ENCODE results near the gene GOLGA3. TPM values are rescaled to one million over a fixed set of nuclear protein-coding genes. Genes with fewer than 3 reads are reported as not detected.

Gene GOLGA3
- total and polyA plus RNA-seq, 2 experiments from 2014 or later, result 10.3 to 57.8 TPM

- no peak overlapping the region for H3K4me2 ChIP-seq
- no peak for DNase-seq (ENCODE audit: low spot score)
- no peak overlapping the region for H3K4me3 Mint-ChIP-seq
- no peak for ATAC-seq
- 0 out of 2 replicates have a peak, but pooled peaks cover 20% of the 10 kb centered on the region for H3K36me3 ChIP-seq (ENCODE audit: insufficient read depth)
- H3K79me2 ChIP-seq (replicated peaks; ENCODE audit: insufficient read depth), result 0 out of 2 replicates have a peak, but pooled peaks cover under 1% of the 10 kb centered on the region
- H3K27ac ChIP-seq (ENCODE audit: low read depth), result no peak overlapping the region
- peaks cover 48% of the 10 kb centered on the region for H3K36me3 Mint-ChIP-seq (ENCODE audit: low read depth)
- H3K4me1 Mint-ChIP-seq, result no peaks in the 10 kb centered on the region
- H3K9me3 Mint-ChIP-seq, result no peaks in the 10 kb centered on the region
- H3K4me3 ChIP-seq, result no peak overlapping the region
- peak overlapping the region; percentile 45; the same call in 1 of the 2 replicates for H3K27ac Mint-ChIP-seq
- no peaks in the 10 kb centered on the region for H3K27me3 ChIP-seq (ENCODE audit: insufficient read depth)
- H3K27me3 Mint-ChIP-seq (ENCODE audit: insufficient read depth, low read depth, poor library complexity), result peaks cover 2% of the 10 kb centered on the region
- TF ChIP-seq JUNB (IDR thresholded peaks at IDR 0.05; ENCODE audit: unreplicated experiment), result no peak
- TF ChIP-seq, protein P1, sequence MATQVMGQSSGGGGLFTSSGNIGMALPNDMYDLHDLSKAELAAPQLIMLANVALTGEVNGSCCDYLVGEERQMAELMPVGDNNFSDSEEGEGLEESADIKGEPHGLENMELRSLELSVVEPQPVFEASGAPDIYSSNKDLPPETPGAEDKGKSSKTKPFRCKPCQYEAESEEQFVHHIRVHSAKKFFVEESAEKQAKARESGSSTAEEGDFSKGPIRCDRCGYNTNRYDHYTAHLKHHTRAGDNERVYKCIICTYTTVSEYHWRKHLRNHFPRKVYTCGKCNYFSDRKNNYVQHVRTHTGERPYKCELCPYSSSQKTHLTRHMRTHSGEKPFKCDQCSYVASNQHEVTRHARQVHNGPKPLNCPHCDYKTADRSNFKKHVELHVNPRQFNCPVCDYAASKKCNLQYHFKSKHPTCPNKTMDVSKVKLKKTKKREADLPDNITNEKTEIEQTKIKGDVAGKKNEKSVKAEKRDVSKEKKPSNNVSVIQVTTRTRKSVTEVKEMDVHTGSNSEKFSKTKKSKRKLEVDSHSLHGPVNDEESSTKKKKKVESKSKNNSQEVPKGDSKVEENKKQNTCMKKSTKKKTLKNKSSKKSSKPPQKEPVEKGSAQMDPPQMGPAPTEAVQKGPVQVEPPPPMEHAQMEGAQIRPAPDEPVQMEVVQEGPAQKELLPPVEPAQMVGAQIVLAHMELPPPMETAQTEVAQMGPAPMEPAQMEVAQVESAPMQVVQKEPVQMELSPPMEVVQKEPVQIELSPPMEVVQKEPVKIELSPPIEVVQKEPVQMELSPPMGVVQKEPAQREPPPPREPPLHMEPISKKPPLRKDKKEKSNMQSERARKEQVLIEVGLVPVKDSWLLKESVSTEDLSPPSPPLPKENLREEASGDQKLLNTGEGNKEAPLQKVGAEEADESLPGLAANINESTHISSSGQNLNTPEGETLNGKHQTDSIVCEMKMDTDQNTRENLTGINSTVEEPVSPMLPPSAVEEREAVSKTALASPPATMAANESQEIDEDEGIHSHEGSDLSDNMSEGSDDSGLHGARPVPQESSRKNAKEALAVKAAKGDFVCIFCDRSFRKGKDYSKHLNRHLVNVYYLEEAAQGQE (IDR thresholded peaks at IDR 0.05; ENCODE audit: unreplicated experiment), result no peak
- no peak for TF ChIP-seq CREB1 (CRISPR knock-in tag; IDR thresholded peaks at IDR 0.05; ENCODE audit: low read depth)
- TF ChIP-seq NANOG (IDR thresholded peaks at IDR 0.05; ENCODE audit: borderline replicate concordance), result no peak
- no peak for TF ChIP-seq POLR2AphosphoS5 (IDR thresholded peaks at IDR 0.05; ENCODE audit: low read depth)
- no peak for TF ChIP-seq EZH2phosphoT487 (IDR thresholded peaks at IDR 0.05; ENCODE audit: unreplicated experiment)
- no peak for TF ChIP-seq ZNF331 (CRISPR knock-in tag; IDR thresholded peaks at IDR 0.05; ENCODE audit: low read depth)
- TF ChIP-seq EZH2 (IDR thresholded peaks at IDR 0.05; ENCODE audit: low read depth, unreplicated experiment), result no peak
- TF ChIP-seq ZNF114 (CRISPR knock-in tag; IDR thresholded peaks at IDR 0.05), result no peak
- TF ChIP-seq CTCF (conservative IDR thresholded peaks at IDR 0.05; ENCODE audit: low read depth in 2 of 2), result no peak
- TF ChIP-seq, protein P2, sequence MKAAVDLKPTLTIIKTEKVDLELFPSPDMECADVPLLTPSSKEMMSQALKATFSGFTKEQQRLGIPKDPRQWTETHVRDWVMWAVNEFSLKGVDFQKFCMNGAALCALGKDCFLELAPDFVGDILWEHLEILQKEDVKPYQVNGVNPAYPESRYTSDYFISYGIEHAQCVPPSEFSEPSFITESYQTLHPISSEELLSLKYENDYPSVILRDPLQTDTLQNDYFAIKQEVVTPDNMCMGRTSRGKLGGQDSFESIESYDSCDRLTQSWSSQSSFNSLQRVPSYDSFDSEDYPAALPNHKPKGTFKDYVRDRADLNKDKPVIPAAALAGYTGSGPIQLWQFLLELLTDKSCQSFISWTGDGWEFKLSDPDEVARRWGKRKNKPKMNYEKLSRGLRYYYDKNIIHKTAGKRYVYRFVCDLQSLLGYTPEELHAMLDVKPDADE (IDR thresholded peaks at IDR 0.05), result no peak
- TF ChIP-seq ZNF462 (CRISPR knock-in tag; IDR thresholded peaks at IDR 0.05), result no peak
- TF ChIP-seq STAT1 (IDR thresholded peaks at IDR 0.05; ENCODE audit: unreplicated experiment), result no peak
- H3K9me2 ChIP-seq (ENCODE audit: insufficient read depth), result no peaks in the 10 kb centered on the region
- no peak overlapping the region for H2AFZ ChIP-seq
- H3K4me1 ChIP-seq (ENCODE audit: insufficient read depth), result no peaks in the 10 kb centered on the region
- 0 out of 2 replicates have a peak, but pooled peaks cover 3% of the 10 kb centered on the region for H3F3A ChIP-seq (replicated peaks; ENCODE audit: low read depth)
- H4K20me1 ChIP-seq (replicated peaks; ENCODE audit: insufficient read depth), result no peaks in the 10 kb centered on the region; the same call in 1 of the 2 replicates
These were observed 43.6 kb upstream of the GOLGA3 start for GRCh38 chr12:132872073-132872855.

Measured in GM23338 (cell line).